RWPE2 (cell line): ENCODE measurements around the gene CTBP1.

ENCODE experiments used
- ATAC-seq: fragments of 200-7000 bp; cut with Tn5 transposase; 3 replicates; pipeline ENCODE4 v1.9.1; 2021; ENCODE audit warnings: low read depth
- DNase-seq: peaks from one replicate; pipeline ENCODE4 v3.0.0-alpha.2; 2020; ENCODE audit warnings: low spot score
- H3K27ac ChIP-seq: fragments of 450-650 bp; 2 replicates; pipeline ENCODE4 v1.5.1; 2017; ENCODE audit warnings: mild to moderate bottlenecking; ENCODE audit not compliant: poor library complexity, severe bottlenecking
- H3K27me3 ChIP-seq: fragments of 250-450 bp; sonication (Bioruptor Pico); 2 replicates; pipeline ENCODE4 v1.5.1; 2021; ENCODE audit warnings: mild to moderate bottlenecking, moderate library complexity; ENCODE audit not compliant: insufficient read depth, poor library complexity, severe bottlenecking
- H3K36me3 ChIP-seq: fragments of 250-450 bp; sonication (Bioruptor Pico); 2 replicates; pipeline ENCODE4 v1.5.1; 2020; ENCODE audit warnings: low read depth, mild to moderate bottlenecking, moderate library complexity
- H3K4me1 ChIP-seq: fragments of 250-450 bp; sonication (Bioruptor Pico); 2 replicates; pipeline ENCODE4 v1.5.1; 2021; ENCODE audit warnings: mild to moderate bottlenecking, moderate library complexity; ENCODE audit not compliant: insufficient read depth, poor library complexity, severe bottlenecking
- H3K4me3 ChIP-seq: fragments of 250-450 bp; sonication (Bioruptor Pico); 2 replicates; pipeline ENCODE4 v1.5.1; 2021; ENCODE audit warnings: mild to moderate bottlenecking, moderate library complexity; ENCODE audit not compliant: severe bottlenecking
- H3K9me3 ChIP-seq: fragments of 250-450 bp; sonication (Bioruptor Pico); 2 replicates; pipeline ENCODE4 v1.5.1; 2021; ENCODE audit warnings: mild to moderate bottlenecking, moderate library complexity; ENCODE audit not compliant: severe bottlenecking
- TF ChIP-seq, protein P1 (sequence below): fragments of 450-650 bp; IDR thresholded peaks from one replicate; pipeline ENCODE4 v1.5.1; 2017; ENCODE audit warnings: mild to moderate bottlenecking, moderate library complexity; ENCODE audit not compliant: poor library complexity, severe bottlenecking

Gene CTBP1

GRCh38 chr4:1176398-1177273 lies 72.3 kb downstream of the CTBP1 start:
- peaks cover 3% of the 10 kb centered on the region for H3K9me3 ChIP-seq
- ATAC-seq: no peak
- H3K27ac ChIP-seq: no peak overlapping the region
- H3K4me1 ChIP-seq: no peaks in the 10 kb centered on the region
- TF ChIP-seq, protein P1, sequence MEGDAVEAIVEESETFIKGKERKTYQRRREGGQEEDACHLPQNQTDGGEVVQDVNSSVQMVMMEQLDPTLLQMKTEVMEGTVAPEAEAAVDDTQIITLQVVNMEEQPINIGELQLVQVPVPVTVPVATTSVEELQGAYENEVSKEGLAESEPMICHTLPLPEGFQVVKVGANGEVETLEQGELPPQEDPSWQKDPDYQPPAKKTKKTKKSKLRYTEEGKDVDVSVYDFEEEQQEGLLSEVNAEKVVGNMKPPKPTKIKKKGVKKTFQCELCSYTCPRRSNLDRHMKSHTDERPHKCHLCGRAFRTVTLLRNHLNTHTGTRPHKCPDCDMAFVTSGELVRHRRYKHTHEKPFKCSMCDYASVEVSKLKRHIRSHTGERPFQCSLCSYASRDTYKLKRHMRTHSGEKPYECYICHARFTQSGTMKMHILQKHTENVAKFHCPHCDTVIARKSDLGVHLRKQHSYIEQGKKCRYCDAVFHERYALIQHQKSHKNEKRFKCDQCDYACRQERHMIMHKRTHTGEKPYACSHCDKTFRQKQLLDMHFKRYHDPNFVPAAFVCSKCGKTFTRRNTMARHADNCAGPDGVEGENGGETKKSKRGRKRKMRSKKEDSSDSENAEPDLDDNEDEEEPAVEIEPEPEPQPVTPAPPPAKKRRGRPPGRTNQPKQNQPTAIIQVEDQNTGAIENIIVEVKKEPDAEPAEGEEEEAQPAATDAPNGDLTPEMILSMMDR: no peak
- H3K27me3 ChIP-seq: peaks cover 17% of the 10 kb centered on the region
- no peak overlapping the region for H3K4me3 ChIP-seq
- H3K36me3 ChIP-seq: no peaks in the 10 kb centered on the region
- no peak for DNase-seq

DNA sequence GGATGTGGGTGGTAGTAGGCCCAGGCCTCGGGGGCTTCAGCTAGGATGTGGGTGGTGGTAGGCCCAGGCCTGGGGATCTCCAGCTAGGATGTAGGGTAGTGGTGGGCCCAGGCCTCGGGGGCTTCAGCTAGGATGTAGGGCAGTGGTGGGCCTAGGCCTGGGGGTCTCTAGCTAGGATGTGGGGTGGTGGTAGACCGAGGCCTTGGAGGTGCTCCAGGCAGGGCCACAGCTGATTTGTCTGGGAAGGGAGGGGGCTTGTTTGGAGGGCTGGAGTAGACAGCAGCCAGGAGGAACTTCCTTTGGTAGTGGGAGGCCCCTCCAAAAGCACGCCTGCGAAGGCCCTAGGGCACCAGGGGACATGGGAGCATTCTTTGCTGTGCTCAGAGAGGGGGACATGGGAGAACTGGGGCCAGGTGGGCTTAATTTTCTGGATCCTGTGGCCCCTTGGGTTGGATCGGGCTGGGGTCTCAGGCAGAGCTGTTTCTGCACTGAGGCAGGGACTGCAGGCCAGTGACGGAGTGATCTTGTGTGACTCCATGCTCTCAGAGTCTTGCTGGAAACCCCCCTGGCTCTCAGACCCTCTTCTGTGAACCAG lies 73.2 kb downstream of the CTBP1 start:
- DNase-seq (no peak), ATAC-seq (no peak)
- H3K27ac ChIP-seq: no peak overlapping the region
- no peaks in the 10 kb centered on the region for H3K36me3 ChIP-seq
- H3K4me1 ChIP-seq: no peaks in the 10 kb centered on the region
- peaks cover 3% of the 10 kb centered on the region for H3K9me3 ChIP-seq
- TF ChIP-seq, protein P1: no peak
- peaks cover 26% of the 10 kb centered on the region for H3K27me3 ChIP-seq
- no peak overlapping the region for H3K4me3 ChIP-seq

DNA sequence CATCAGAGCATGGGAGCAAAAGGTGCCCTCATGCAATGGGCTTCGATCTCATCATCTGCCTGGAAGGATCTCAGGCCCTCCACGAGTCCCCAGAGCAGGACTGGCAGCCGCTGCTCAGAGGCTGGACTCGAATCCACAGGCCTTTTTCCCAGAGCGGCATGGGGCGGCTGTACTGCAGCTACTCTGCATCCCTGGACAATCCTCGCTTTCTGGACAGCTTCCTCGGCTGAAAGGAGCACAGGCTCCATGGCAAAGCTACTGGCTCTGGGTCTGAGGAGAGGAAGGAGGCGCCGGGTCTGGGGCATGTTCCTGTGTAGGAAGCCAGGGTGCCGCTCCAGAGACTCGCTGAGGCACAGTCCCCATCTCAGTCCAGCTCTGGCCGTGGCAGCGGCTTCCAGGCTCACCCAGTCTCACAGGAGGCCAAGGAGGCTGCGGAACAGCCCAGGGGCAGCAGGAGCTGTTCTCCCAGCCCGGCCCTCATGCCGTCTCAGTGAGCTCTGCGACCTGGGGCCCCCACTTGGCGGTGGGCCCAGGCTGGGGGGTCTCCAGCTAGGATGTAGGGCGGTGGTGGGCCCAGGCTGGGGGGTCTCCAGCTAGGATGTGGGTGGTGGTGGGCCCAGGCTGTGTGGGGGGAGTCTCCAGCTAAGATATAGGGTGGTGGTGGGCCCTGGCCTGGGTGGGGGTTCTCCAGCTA lies 73.8 kb downstream of the CTBP1 start:
- Histone ChIP-seq H3K27ac (no peak overlapping the region), H3K27me3 (peaks cover 32% of the 10 kb centered on the region), H3K4me3 (no peak overlapping the region), H3K4me1 (no peaks in the 10 kb centered on the region), H3K36me3 (no peaks in the 10 kb centered on the region), H3K9me3 (no peaks in the 10 kb centered on the region)
- ATAC-seq (no peak), DNase-seq (peak; percentile 62)
- TF ChIP-seq, protein P1: no peak

- no peaks in the 10 kb centered on the region for H3K9me3 ChIP-seq
- H3K36me3 ChIP-seq: no peaks in the 10 kb centered on the region
- DNase-seq (no peak), ATAC-seq (no peak)
- H3K27ac ChIP-seq: no peak overlapping the region
- H3K4me3 ChIP-seq: no peak overlapping the region
- H3K27me3 ChIP-seq: peaks cover 37% of the 10 kb centered on the region
- TF ChIP-seq, protein P1: no peak
- no peaks in the 10 kb centered on the region for H3K4me1 ChIP-seq
Measured at GRCh38 chr4:1172971-1173757, 75.8 kb downstream of the CTBP1 start.
